ENCODE data around the gene EPHA6.

DNA sequence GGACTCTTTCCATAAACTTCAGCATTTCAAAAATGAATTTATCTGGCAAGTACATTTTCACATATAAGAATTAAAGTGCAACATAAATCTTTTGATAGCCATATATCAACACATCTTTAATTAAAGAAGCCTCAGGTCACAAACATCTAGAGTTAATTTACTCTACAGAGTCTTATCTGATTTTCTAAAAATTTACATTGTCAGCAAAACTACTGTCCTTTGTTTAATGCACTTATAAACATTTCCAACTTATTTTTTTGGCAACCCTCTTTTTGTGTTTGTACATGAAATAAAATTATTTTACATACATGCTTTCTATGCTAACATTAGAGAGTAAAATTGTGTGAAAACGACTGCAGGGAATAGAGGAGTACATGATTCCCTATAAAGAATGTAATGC, 533.4 kb downstream of the EPHA6 start:
- TF ChIP-seq, protein P1, sequence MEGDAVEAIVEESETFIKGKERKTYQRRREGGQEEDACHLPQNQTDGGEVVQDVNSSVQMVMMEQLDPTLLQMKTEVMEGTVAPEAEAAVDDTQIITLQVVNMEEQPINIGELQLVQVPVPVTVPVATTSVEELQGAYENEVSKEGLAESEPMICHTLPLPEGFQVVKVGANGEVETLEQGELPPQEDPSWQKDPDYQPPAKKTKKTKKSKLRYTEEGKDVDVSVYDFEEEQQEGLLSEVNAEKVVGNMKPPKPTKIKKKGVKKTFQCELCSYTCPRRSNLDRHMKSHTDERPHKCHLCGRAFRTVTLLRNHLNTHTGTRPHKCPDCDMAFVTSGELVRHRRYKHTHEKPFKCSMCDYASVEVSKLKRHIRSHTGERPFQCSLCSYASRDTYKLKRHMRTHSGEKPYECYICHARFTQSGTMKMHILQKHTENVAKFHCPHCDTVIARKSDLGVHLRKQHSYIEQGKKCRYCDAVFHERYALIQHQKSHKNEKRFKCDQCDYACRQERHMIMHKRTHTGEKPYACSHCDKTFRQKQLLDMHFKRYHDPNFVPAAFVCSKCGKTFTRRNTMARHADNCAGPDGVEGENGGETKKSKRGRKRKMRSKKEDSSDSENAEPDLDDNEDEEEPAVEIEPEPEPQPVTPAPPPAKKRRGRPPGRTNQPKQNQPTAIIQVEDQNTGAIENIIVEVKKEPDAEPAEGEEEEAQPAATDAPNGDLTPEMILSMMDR (IDR thresholded peaks at IDR 0.05), result no peak
- no peak for TF ChIP-seq EP300 (IDR thresholded peaks at IDR 0.05)
- no peak for TF ChIP-seq POLR2A (IDR thresholded peaks at IDR 0.05)
